K562 (cell line): ENCODE data around the gene NOTCH2NLA. TPM values are rescaled to one million over a fixed set of nuclear protein-coding genes. Genes with fewer than 3 reads are reported as not detected.
"Not testable (repeated sequence)": the region's sequence is repeated elsewhere in the genome, so short reads cannot be mapped to it uniquely, and the experiment has no call there.

Source experiments
- ATAC-seq: fragments of 200-7000 bp; cut with Tn5 transposase; 3 replicates; pipeline ENCODE4 v1.9.1; 2020; ENCODE audit warnings: moderate library complexity
- BruUV-seq: library from RNA; stranded (reverse); fragments of 400-500 nt; replicated peaks from 2 replicates; lab custom pipeline; 2021; lab: Mats Ljungman, UMichigan
- CTCF ChIA-PET: fragments of 300-600 bp; formaldehyde crosslinking; extraction: SDS; loops from one replicate; lab custom pipeline; 2021; ENCODE audit warnings: low intra/inter-chr PET ratio; lab: Yijun Ruan, JAX
- POLR2A ChIA-PET: fragments of 300-600, 350-650 bp; sonication (Branson Sonifier 250); formaldehyde crosslinking; extraction: SDS; loops from one replicate; lab custom pipeline; 2021; ENCODE audit warnings: antibody characterized with exemption, inconsistent platforms; lab: Yijun Ruan, JAX
- DNase-seq, 4 experiments: peaks; one replicate each; pipeline versions ENCODE4 v3.0.0 to v3.0.0-alpha.2; 2011 to 2018; ENCODE audit warnings: low spot score in 3 of 4, mixed read lengths in 3 of 4; ENCODE audit errors: extremely low read depth in 1 of 4
- FAIRE-seq: peaks from 2 replicates; lab custom pipeline; 2011; peaks lifted over from hg19 to GRCh38; lab: Jason Lieb, UNC
- H2AFZ ChIP-seq: 2 replicates; pipeline ENCODE4 v1.6.0; 2011; ENCODE audit warnings: low read depth, low read length, control low read depth, inconsistent platforms
- H3K27ac ChIP-seq: fragments of 200-600 bp; 3 replicates; pipeline ENCODE4 v1.8.0; 2011; ENCODE audit warnings: low read depth, mild to moderate bottlenecking, control low read depth, inconsistent platforms, low read length, moderate library complexity, mixed read lengths; ENCODE audit errors: extremely low read depth
- H3K27me3 ChIP-seq, 2 experiments: fragments of 300-600 bp in 1 of 2; 2 replicates in 1 of 2; 3 replicates in 1 of 2; pipeline versions ENCODE4 v1.6.0 to v1.8.0; 2011; ENCODE audit warnings: inconsistent platforms in 2 of 2, low read length in 2 of 2, mild to moderate bottlenecking in 1 of 2, mixed read lengths in 1 of 2, moderate library complexity in 1 of 2; ENCODE audit not compliant: control insufficient read depth in 2 of 2, insufficient read depth in 2 of 2
- H3K36me3 ChIP-seq: fragments of 300-600 bp; 3 replicates; pipeline ENCODE4 v1.8.0; 2011; ENCODE audit warnings: mild to moderate bottlenecking, low read length, inconsistent platforms; ENCODE audit not compliant: control insufficient read depth, insufficient read depth
- H3K4me1 ChIP-seq, 2 experiments: fragments of 200-600 bp in 1 of 2; replicated peaks in 1 of 2; 2 replicates in 1 of 2; 3 replicates in 1 of 2; pipeline versions ENCODE4 v1.5.1 to v1.8.0; 2011; ENCODE audit warnings: inconsistent platforms in 2 of 2, low read length in 2 of 2, mild to moderate bottlenecking in 1 of 2, mixed read lengths in 1 of 2, moderate library complexity in 1 of 2; ENCODE audit not compliant: control insufficient read depth in 2 of 2, insufficient read depth in 2 of 2
- H3K4me2 ChIP-seq: 2 replicates; pipeline ENCODE4 v1.6.1; 2011; ENCODE audit warnings: low read length, control low read depth, inconsistent platforms, mixed read lengths; ENCODE audit not compliant: insufficient read depth
- H3K4me3 ChIP-seq: fragments of 200-600 bp; sonication (generic), shearing (Covaris generic); 2 replicates; pipeline ENCODE4 v1.5.1; 2016; ENCODE audit warnings: control low read depth, inconsistent platforms
- H3K79me2 ChIP-seq: fragments of 200-600 bp; 3 replicates; pipeline ENCODE4 v1.8.0; 2011; ENCODE audit warnings: low read length, inconsistent platforms; ENCODE audit not compliant: control insufficient read depth, insufficient read depth
- H3K9ac ChIP-seq, 2 experiments: 2 replicates each; pipeline versions ENCODE4 v1.6.0 to v1.6.1; 2011; ENCODE audit warnings: low read depth in 2 of 2, low read length in 2 of 2, control low read depth in 1 of 2, inconsistent platforms in 1 of 2, mild to moderate bottlenecking in 1 of 2, mixed read lengths in 1 of 2; ENCODE audit not compliant: insufficient read depth in 1 of 2
- H3K9me1 ChIP-seq: one replicate; pipeline ENCODE4 v1.6.0; 2011; ENCODE audit warnings: inconsistent platforms, mild to moderate bottlenecking, low read length, moderate library complexity; ENCODE audit not compliant: control insufficient read depth, insufficient read depth
- H3K9me3 ChIP-seq: replicated peaks from 2 replicates; pipeline ENCODE4 v1.5.1; 2011; ENCODE audit warnings: low read depth, low read length, inconsistent platforms; ENCODE audit not compliant: control insufficient read depth, insufficient read depth
- H4K20me1 ChIP-seq: replicated peaks from 2 replicates; pipeline ENCODE4 v1.6.1; 2011; ENCODE audit warnings: low read length, inconsistent platforms, mixed read lengths; ENCODE audit not compliant: control insufficient read depth, insufficient read depth
- WGBS: fragments of 100-300 bp; shearing (Covaris generic); methylation state at CpG from one replicate; pipeline ENCODE4 v1.1.6; 2016; ENCODE audit warnings: low coverage, mixed read lengths; ENCODE audit not compliant: insufficient coverage; ENCODE audit errors: missing lambda C conversion rate; 5-methylcytosine and 5-hydroxymethylcytosine counted together
- in situ Hi-C: fragments of 300-500 bp; cut with MboI; formaldehyde crosslinking; loops from 4 replicates; pipeline ENCODE4 v1.15.0; 2018; ENCODE audit warnings: inconsistent platforms, mixed read lengths
- intact Hi-C: fragments of 100-400 bp; cut with micrococcal nuclease; formaldehyde crosslinking; loops from 2 replicates; pipeline ENCODE4 v1.14.2; 2022
- polyA plus RNA-seq, 8 experiments: library from polyadenylated mRNA; depleted of rRNA in 4 of 8; stranded (reverse) in 5 of 8; unstranded in 3 of 8; fragments of >200 nt; fragmentation: Nextera tagmentation in 2 of 8; fragmentation: Illumina TruSeq in 1 of 8; extraction: Ambion mirVana in 2 of 8; extraction: Trizol in 1 of 8; gene quantifications; 2 replicates each; pipeline versions ENCODE4 v1.2.1 to v1.2.3, GENCODE V29; 2011 to 2014; ENCODE audit warnings: inconsistent platforms in 1 of 8, missing spikeins in 1 of 8
- total RNA-seq, 7 experiments: library from RNA; depleted of rRNA in 6 of 7; stranded (reverse); fragments of >200 nt in 6 of 7; fragmentation: Illumina TruSeq in 2 of 7; extraction: Trizol in 2 of 7; gene quantifications; 2 replicates each; pipeline versions ENCODE4 v1.2.1 to v1.2.3, GENCODE V29; 2011 to 2021; ENCODE audit warnings: low replicate concordance in 1 of 7

The NOTCH2NLA gene
- total and polyA plus RNA-seq, 9 of the 15 experiments (the other 6 are each of a cell fraction or from before 2014, with no cell fraction given) = 1.5 to 20.4 (median 8.7) TPM

- not testable (repeated sequence) for BruUV-seq
Observed at GRCh38 chr1:146264761-146265160, 35.9 kb upstream of the NOTCH2NLA start.

GRCh38 chr1:146260006-146260730 is 31.3 kb upstream of the NOTCH2NLA start:
- H3K36me3 ChIP-seq, H3K4me2 ChIP-seq, ATAC-seq, H4K20me1 ChIP-seq, DNase-seq, H3K27me3 ChIP-seq, FAIRE-seq, H3K9me3 ChIP-seq, H3K9me1 ChIP-seq, H3K79me2 ChIP-seq, H3K27ac ChIP-seq, H3K9ac ChIP-seq, intact Hi-C loops, in situ Hi-C loops, POLR2A ChIA-PET, H3K4me3 ChIP-seq, H2AFZ ChIP-seq, CTCF ChIA-PET, BruUV-seq, H3K4me1 ChIP-seq: not testable (repeated sequence)
- whole genome bisulfite sequencing = no CpG with 5 or more reads among the region's 8 CpGs

More at GRCh38 chr1:146264761-146265160, 35.9 kb upstream of the NOTCH2NLA start:
- H3K4me2 ChIP-seq, POLR2A ChIA-PET, CTCF ChIA-PET, FAIRE-seq, H3K36me3 ChIP-seq, H3K9ac ChIP-seq, H4K20me1 ChIP-seq, H3K27ac ChIP-seq, H2AFZ ChIP-seq, H3K4me1 ChIP-seq, H3K79me2 ChIP-seq, ATAC-seq, H3K9me1 ChIP-seq, in situ Hi-C loops, H3K27me3 ChIP-seq, DNase-seq, H3K4me3 ChIP-seq, H3K9me3 ChIP-seq, intact Hi-C loops: not testable (repeated sequence)
- WGBS = no CpG with 5 or more reads among the region's 3 CpGs

GRCh38 chr1:146257992-146258552 is 29.3 kb upstream of the NOTCH2NLA start:
- in situ Hi-C loops, ATAC-seq, intact Hi-C loops, H3K27me3 ChIP-seq, H3K9me1 ChIP-seq, CTCF ChIA-PET, H3K4me2 ChIP-seq, H3K79me2 ChIP-seq, H3K9me3 ChIP-seq, H3K9ac ChIP-seq, H2AFZ ChIP-seq, H3K4me1 ChIP-seq, POLR2A ChIA-PET, H3K4me3 ChIP-seq, FAIRE-seq, H4K20me1 ChIP-seq, H3K36me3 ChIP-seq, H3K27ac ChIP-seq, BruUV-seq, DNase-seq: not testable (repeated sequence)
- WGBS = no CpG with 5 or more reads among the region's 1 CpG
